PC-9 (cell line): ENCODE measurements around the gene AKAP6. TPM values are rescaled to one million over a fixed set of nuclear protein-coding genes. Genes with fewer than 3 reads are reported as not detected.

Experiments used
- BruUV-seq: library from RNA; stranded (reverse); fragments of 400-500 nt; replicated peaks from 2 replicates; lab custom pipeline; 2021; lab: Mats Ljungman, UMichigan
- CTCF ChIA-PET: fragments of 300-600 bp; sonication (Branson Sonifier 250); formaldehyde crosslinking; loops from one replicate; lab custom pipeline; 2022; ENCODE audit warnings: antibody characterized with exemption; lab: Charles Lee
- POLR2A ChIA-PET: fragments of 300-600 bp; sonication (Branson Sonifier 250); formaldehyde crosslinking; loops from one replicate; lab custom pipeline; 2022; ENCODE audit warnings: antibody characterized with exemption; ENCODE audit not compliant: unreplicated experiment; lab: Charles Lee
- DNase-seq, 2 experiments: peaks; one replicate each; pipeline versions ENCODE4 v3.0.0 to v3.0.0-alpha.2; 2015 to 2022; ENCODE audit warnings: mixed read lengths in 1 of 2
- H2AFZ ChIP-seq: fragments of 200-600 bp; sonication (generic); 2 replicates; pipeline ENCODE4 v1.8.1; 2017; ENCODE audit warnings: antibody characterized with exemption
- H3F3A ChIP-seq: fragments of 200-600 bp; sonication (generic); 2 replicates; pipeline ENCODE4 v1.8.1; 2017; ENCODE audit warnings: antibody characterized with exemption, mild to moderate bottlenecking, low read depth; ENCODE audit not compliant: insufficient read depth
- H3K27ac ChIP-seq: fragments of 200-600 bp; sonication (generic); 2 replicates; pipeline ENCODE4 v1.6.1; 2016; ENCODE audit warnings: mixed run types
- H3K27me3 ChIP-seq: fragments of 200-600 bp; sonication (generic); 2 replicates; pipeline ENCODE4 v1.6.1; 2016; ENCODE audit warnings: low read depth, mixed run types; ENCODE audit not compliant: insufficient read depth
- H3K36me3 ChIP-seq: fragments of 200-600 bp; sonication (generic); 2 replicates; pipeline ENCODE4 v1.6.1; 2016; ENCODE audit warnings: low read depth, mixed run types
- H3K4me1 ChIP-seq: fragments of 200-600 bp; sonication (generic); replicated peaks from 2 replicates; pipeline ENCODE4 v1.6.1; 2016; ENCODE audit warnings: mixed run types; ENCODE audit not compliant: insufficient read depth
- H3K4me2 ChIP-seq: fragments of 200-600 bp; sonication (generic); 2 replicates; pipeline ENCODE4 v1.6.1; 2017; ENCODE audit warnings: mixed run types
- H3K4me3 ChIP-seq: fragments of 200-600 bp; sonication (generic); 2 replicates; pipeline ENCODE4 v1.6.1; 2016; ENCODE audit warnings: mixed run types
- H3K79me2 ChIP-seq: fragments of 200-600 bp; sonication (generic); 2 replicates; pipeline ENCODE4 v1.6.1; 2017; ENCODE audit warnings: low read depth, mixed run types
- H3K9me2 ChIP-seq: fragments of 200-600 bp; sonication (generic); 2 replicates; pipeline ENCODE4 v1.8.1; 2017; ENCODE audit warnings: mild to moderate bottlenecking; ENCODE audit not compliant: insufficient read depth
- H3K9me3 ChIP-seq: fragments of 200-600 bp; sonication (generic); 2 replicates; pipeline ENCODE4 v1.8.1; 2016; ENCODE audit warnings: low read depth; ENCODE audit not compliant: insufficient read depth
- H4K20me1 ChIP-seq: fragments of 200-600 bp; sonication (generic); 2 replicates; pipeline ENCODE4 v1.8.1; 2017; ENCODE audit not compliant: insufficient read depth
- CTCF ChIP-seq: fragments of 200-600 bp; sonication (generic); conservative IDR thresholded peaks from 2 replicates; pipeline ENCODE4 v1.6.1; 2017; ENCODE audit warnings: mixed run types, antibody characterized with exemption, mild to moderate bottlenecking, moderate library complexity
- EZH2 ChIP-seq: fragments of 200-600 bp; sonication (generic); IDR thresholded peaks from 2 replicates; pipeline ENCODE4 v1.8.0; 2017; ENCODE audit warnings: antibody characterized with exemption, low read depth
- intact Hi-C: fragments of 100-400 bp; cut with micrococcal nuclease; formaldehyde crosslinking; loops from one replicate; pipeline ENCODE4 v1.10.0; 2022; ENCODE audit not compliant: unreplicated experiment
- total RNA-seq: library from RNA; stranded (reverse); gene quantifications from 2 replicates; pipeline ENCODE4 v1.2.3, GENCODE V29; 2021

Gene AKAP6
- total RNA-seq, 1 experiment from 2014 or later: 2.8 TPM

GRCh38 chr14:32407130-32407529, 78.0 kb downstream of the AKAP6 start:
- POLR2A ChIA-PET: interaction anchor here (0.6 kb wide), 1 partner anchor 23 kb away, joined by 5 read pairs; no protein-coding TSS in a partner anchor
- Histone ChIP-seq H3K79me2 (no peaks in the 10 kb centered on the region), H3F3A (no peaks in the 10 kb centered on the region), H4K20me1 (no peaks in the 10 kb centered on the region), H3K4me3 (no peak overlapping the region), H3K4me2 (no peak overlapping the region), H3K27ac (no peak overlapping the region), H3K27me3 (no peaks in the 10 kb centered on the region), H3K9me3 (no peaks in the 10 kb centered on the region), H3K9me2 (no peaks in the 10 kb centered on the region), H2AFZ (no peak overlapping the region), H3K36me3 (no peaks in the 10 kb centered on the region), H3K4me1 (no peaks in the 10 kb centered on the region)
- TF ChIP-seq CTCF: no peak
- TF ChIP-seq EZH2: no peak
- CTCF ChIA-PET: no interaction called here
- BruUV-seq: no TSS peak
- DNase-seq: no peak
- intact Hi-C loops: no loop called here

- TF ChIP-seq CTCF: no peak
- H3K9me3 ChIP-seq: no peaks in the 10 kb centered on the region
- ChIA-PET CTCF (no interaction called here), POLR2A (no interaction called here)
- H4K20me1 ChIP-seq: no peaks in the 10 kb centered on the region
- H3K4me2 ChIP-seq: no peak overlapping the region
- no peaks in the 10 kb centered on the region for H3K27me3 ChIP-seq
- intact Hi-C loops: no loop called here
- H3K9me2 ChIP-seq: no peaks in the 10 kb centered on the region
- no peaks in the 10 kb centered on the region for H3F3A ChIP-seq
- H2AFZ ChIP-seq: no peak overlapping the region
- no peaks in the 10 kb centered on the region for H3K36me3 ChIP-seq
- no peaks in the 10 kb centered on the region for H3K79me2 ChIP-seq
- H3K4me3 ChIP-seq: no peak overlapping the region
- no TSS peak for BruUV-seq
- no peak overlapping the region for H3K27ac ChIP-seq
- DNase-seq: no peak
- H3K4me1 ChIP-seq: no peaks in the 10 kb centered on the region
Observed at GRCh38 chr14:32408018-32408417, 78.9 kb downstream of the AKAP6 start.

- Histone ChIP-seq H3K9me3 (no peaks in the 10 kb centered on the region), H3K79me2 (no peaks in the 10 kb centered on the region), H3K4me2 (no peak overlapping the region), H3K36me3 (no peaks in the 10 kb centered on the region), H3K27me3 (no peaks in the 10 kb centered on the region), H3K9me2 (no peaks in the 10 kb centered on the region), H3K27ac (no peak overlapping the region), H3K4me1 (peaks cover 12% of the 10 kb centered on the region), H2AFZ (no peak overlapping the region), H3F3A (no peaks in the 10 kb centered on the region), H4K20me1 (no peaks in the 10 kb centered on the region), H3K4me3 (no peak overlapping the region)
- TF ChIP-seq EZH2 (no peak), CTCF (no peak)
- no peak for DNase-seq
- no TSS peak for BruUV-seq
- ChIA-PET CTCF (no interaction called here), POLR2A (no interaction called here)
- intact Hi-C loops: no loop called here
Observed at GRCh38 chr14:32412103-32412502, 83.0 kb downstream of the AKAP6 start.
